Lower leg skin (tissue), 3 donors: Measurements from ENCODE around the gene BCL2L11.

Source experiments
- POLR2A ChIP-seq, 2 donors: fragments of 450-650 bp; IDR thresholded peaks; one replicate each; pipeline ENCODE4 v1.6.1; 2016 to 2017; ENCODE audit warnings: antibody characterized with exemption in 2 of 2, mild to moderate bottlenecking in 1 of 2, moderate library complexity in 1 of 2
- TF ChIP-seq, protein P1 (sequence below), 3 donors: fragments of 450-650 bp; IDR thresholded peaks; one replicate each; pipeline ENCODE4 v1.5.1; 2016; ENCODE audit warnings: antibody characterized with exemption in 3 of 3, mild to moderate bottlenecking in 3 of 3, moderate library complexity in 2 of 3

DNA sequence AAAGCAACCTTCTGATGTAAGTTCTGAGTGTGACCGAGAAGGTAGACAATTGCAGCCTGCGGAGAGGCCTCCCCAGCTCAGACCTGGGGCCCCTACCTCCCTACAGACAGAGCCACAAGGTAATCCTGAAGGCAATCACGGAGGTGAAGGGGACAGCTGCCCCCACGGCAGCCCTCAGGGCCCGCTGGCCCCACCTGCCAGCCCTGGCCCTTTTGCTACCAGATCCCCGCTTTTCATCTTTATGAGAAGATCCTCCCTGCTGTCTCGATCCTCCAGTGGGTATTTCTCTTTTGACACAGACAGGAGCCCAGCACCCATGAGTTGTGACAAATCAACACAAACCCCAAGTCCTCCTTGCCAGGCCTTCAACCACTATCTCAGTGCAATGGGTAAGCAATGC lies 3.0 kb downstream of the BCL2L11 start:
- TF ChIP-seq, protein P1, sequence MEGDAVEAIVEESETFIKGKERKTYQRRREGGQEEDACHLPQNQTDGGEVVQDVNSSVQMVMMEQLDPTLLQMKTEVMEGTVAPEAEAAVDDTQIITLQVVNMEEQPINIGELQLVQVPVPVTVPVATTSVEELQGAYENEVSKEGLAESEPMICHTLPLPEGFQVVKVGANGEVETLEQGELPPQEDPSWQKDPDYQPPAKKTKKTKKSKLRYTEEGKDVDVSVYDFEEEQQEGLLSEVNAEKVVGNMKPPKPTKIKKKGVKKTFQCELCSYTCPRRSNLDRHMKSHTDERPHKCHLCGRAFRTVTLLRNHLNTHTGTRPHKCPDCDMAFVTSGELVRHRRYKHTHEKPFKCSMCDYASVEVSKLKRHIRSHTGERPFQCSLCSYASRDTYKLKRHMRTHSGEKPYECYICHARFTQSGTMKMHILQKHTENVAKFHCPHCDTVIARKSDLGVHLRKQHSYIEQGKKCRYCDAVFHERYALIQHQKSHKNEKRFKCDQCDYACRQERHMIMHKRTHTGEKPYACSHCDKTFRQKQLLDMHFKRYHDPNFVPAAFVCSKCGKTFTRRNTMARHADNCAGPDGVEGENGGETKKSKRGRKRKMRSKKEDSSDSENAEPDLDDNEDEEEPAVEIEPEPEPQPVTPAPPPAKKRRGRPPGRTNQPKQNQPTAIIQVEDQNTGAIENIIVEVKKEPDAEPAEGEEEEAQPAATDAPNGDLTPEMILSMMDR (IDR thresholded peaks at IDR 0.05), result no peak
- TF ChIP-seq POLR2A (IDR thresholded peaks at IDR 0.05), result no peak
